HS-5 (cell line): ENCODE results near the gene TDRD3.

Experiments
- DNase-seq: peaks from one replicate; pipeline ENCODE4 v3.0.0-alpha.2; 2012; ENCODE audit warnings: low read depth

The TDRD3 gene

GRCh38 chr13:60575142-60575541, 178.1 kb downstream of the TDRD3 start:
- no peak for DNase-seq

GRCh38 chr13:60577761-60578160, 180.7 kb downstream of the TDRD3 start:
- DNase-seq = no peak

- DNase-seq = no peak
These were observed 186.3 kb downstream of the TDRD3 start for GRCh38 chr13:60583196-60583888.

GRCh38 chr13:60583911-60584753, 187.1 kb downstream of the TDRD3 start:
- DNase-seq = no peak

GRCh38 chr13:60584976-60585375, 188.0 kb downstream of the TDRD3 start:
- DNase-seq = no peak

GRCh38 chr13:60590800-60591747, 194.1 kb downstream of the TDRD3 start:
- no peak for DNase-seq

GRCh38 chr13:60603049-60603448, 206.0 kb downstream of the TDRD3 start:
- no peak for DNase-seq

GRCh38 chr13:60604058-60604457, 207.0 kb downstream of the TDRD3 start:
- DNase-seq = no peak

- DNase-seq = no peak
These were observed 211.9 kb downstream of the TDRD3 start for GRCh38 chr13:60608954-60609353.

GRCh38 chr13:60611523-60611922, 214.5 kb downstream of the TDRD3 start:
- DNase-seq = no peak

GRCh38 chr13:60612593-60612992, 215.6 kb downstream of the TDRD3 start:
- DNase-seq = no peak

GRCh38 chr13:60613080-60613479, 216.1 kb downstream of the TDRD3 start:
- DNase-seq = no peak

GRCh38 chr13:60617991-60618733, 221.1 kb downstream of the TDRD3 start:
- no peak for DNase-seq

GRCh38 chr13:60619461-60619860, 222.4 kb downstream of the TDRD3 start:
- DNase-seq = no peak

- DNase-seq = no peak
These were observed 223.8 kb downstream of the TDRD3 start for GRCh38 chr13:60620611-60621395.

GRCh38 chr13:60623151-60623550, 226.1 kb downstream of the TDRD3 start:
- DNase-seq = no peak
